Keratinocyte (primary cell): ENCODE results near the gene ATP8B1.

Experiments
- CTCF ChIP-seq, 3 experiments: IDR thresholded peaks in 1 of 3; conservative IDR thresholded peaks in 1 of 3; optimal IDR thresholded peaks in 1 of 3; 2 replicates in 2 of 3; 3 replicates in 1 of 3; pipeline versions ENCODE3 to v1.5.1; 2011; ENCODE audit warnings: low read length in 3 of 3, mild to moderate bottlenecking in 3 of 3, moderate library complexity in 2 of 3, control low read depth in 1 of 3, inconsistent platforms in 1 of 3; ENCODE audit not compliant: insufficient read depth in 2 of 3; ENCODE audit errors: extremely low read depth in 1 of 3
- EZH2 ChIP-seq: IDR thresholded peaks from one replicate; pipeline ENCODE4 v1.6.1; 2012; ENCODE audit warnings: inconsistent platforms, mild to moderate bottlenecking, low read length, moderate library complexity

- TF ChIP-seq CTCF (optimal IDR thresholded peaks at IDR 0.05 in 1 of 3, IDR thresholded peaks at IDR 0.05 in 1 of 3, conservative IDR thresholded peaks at IDR 0.05 in 1 of 3; ENCODE audit: extremely low read depth in 1 of 3, insufficient read depth in 2 of 3, low read length in 3 of 3): no peak
- TF ChIP-seq EZH2: no peak
Measured at GRCh38 chr18:57843386-57843785, 40.3 kb upstream of the ATP8B1 start.
